ENCODE results near the gene NEDD4L. TPM values are rescaled to one million over a fixed set of nuclear protein-coding genes. Genes with fewer than 3 reads are reported as not detected.

Gene NEDD4L
- total RNA-seq, 1 donor from 2014 or later: 41.4 TPM

DNA sequence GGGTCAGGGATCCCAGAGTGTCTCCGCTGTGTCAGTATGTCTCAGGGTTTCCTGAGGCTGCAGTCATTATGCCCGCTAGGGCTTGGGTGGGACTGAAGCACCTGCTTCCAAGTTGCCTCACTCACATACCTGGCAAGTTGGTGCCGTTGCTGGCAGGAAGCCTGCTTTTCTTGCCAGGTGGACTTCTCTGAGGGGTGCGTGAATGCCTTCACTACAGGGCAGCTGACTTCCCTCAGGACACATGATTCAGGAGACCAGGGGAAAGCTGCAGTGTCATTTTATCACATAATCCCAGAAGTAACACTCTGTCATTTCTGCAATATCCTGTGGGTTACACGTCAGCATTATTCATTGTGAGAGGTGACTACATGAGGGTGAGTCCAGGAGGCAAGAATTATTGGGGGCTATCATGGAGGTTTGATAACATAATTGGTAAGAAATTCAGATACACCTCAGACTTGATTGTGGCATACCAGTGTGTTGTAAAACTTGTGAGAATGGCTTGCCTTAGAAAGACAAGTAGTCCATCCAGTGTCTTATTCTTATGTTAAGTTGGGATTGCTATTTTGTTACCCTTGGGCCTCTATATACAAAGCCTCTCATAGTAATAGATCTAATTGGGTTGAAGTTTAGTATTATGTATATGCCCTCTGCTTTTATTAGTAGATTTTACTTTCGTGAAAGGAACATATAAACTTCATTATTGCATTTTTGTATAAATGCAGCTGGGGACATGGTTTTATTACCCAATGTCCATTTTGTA lies 44.1 kb downstream of the NEDD4L start:
- TF ChIP-seq, protein P1, sequence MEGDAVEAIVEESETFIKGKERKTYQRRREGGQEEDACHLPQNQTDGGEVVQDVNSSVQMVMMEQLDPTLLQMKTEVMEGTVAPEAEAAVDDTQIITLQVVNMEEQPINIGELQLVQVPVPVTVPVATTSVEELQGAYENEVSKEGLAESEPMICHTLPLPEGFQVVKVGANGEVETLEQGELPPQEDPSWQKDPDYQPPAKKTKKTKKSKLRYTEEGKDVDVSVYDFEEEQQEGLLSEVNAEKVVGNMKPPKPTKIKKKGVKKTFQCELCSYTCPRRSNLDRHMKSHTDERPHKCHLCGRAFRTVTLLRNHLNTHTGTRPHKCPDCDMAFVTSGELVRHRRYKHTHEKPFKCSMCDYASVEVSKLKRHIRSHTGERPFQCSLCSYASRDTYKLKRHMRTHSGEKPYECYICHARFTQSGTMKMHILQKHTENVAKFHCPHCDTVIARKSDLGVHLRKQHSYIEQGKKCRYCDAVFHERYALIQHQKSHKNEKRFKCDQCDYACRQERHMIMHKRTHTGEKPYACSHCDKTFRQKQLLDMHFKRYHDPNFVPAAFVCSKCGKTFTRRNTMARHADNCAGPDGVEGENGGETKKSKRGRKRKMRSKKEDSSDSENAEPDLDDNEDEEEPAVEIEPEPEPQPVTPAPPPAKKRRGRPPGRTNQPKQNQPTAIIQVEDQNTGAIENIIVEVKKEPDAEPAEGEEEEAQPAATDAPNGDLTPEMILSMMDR (conservative IDR thresholded peaks at IDR 0.05): no peak
- peaks cover 11% of the 10 kb centered on the region for H3K9me3 Mint-ChIP-seq
- no peaks in the 10 kb centered on the region for H3K27me3 Mint-ChIP-seq (ENCODE audit: low read depth)
- peaks cover 15% of the 10 kb centered on the region for H3K36me3 Mint-ChIP-seq (ENCODE audit: low read depth)
- H3K4me3 Mint-ChIP-seq: no peak overlapping the region
- DNase-seq (ENCODE audit: low read depth, low spot score): no peak
- no peaks in the 10 kb centered on the region for H3K4me1 Mint-ChIP-seq
- H3K27ac Mint-ChIP-seq (ENCODE audit: unreplicated experiment): no peak overlapping the region

DNA sequence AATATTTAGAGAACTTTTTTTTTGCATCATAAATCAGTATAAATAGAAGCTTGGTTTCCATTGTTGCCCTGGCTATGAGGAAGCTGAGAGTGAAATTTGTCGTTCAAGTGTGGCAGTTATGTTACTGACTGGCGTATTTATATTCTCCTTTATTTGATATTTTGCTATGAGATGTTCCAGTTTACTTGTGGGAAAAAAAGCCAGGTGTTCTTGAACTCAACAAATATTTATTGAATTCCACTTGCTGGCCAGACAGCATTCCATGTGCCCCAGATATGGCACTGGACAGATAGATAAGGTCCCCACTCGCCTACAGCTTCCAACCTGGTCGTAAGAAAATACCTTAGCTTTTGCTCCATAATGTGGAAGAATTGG lies 44.7 kb downstream of the NEDD4L start:
- Mint-ChIP-seq H3K9me3 (peaks cover 10% of the 10 kb centered on the region), H3K27ac (ENCODE audit: unreplicated experiment) (no peak overlapping the region), H3K4me3 (no peak overlapping the region), H3K36me3 (ENCODE audit: low read depth) (peaks cover 14% of the 10 kb centered on the region), H3K27me3 (ENCODE audit: low read depth) (no peaks in the 10 kb centered on the region), H3K4me1 (no peaks in the 10 kb centered on the region)
- DNase-seq (ENCODE audit: low read depth, low spot score): no peak
- TF ChIP-seq, protein P1 (conservative IDR thresholded peaks at IDR 0.05): no peak

DNA sequence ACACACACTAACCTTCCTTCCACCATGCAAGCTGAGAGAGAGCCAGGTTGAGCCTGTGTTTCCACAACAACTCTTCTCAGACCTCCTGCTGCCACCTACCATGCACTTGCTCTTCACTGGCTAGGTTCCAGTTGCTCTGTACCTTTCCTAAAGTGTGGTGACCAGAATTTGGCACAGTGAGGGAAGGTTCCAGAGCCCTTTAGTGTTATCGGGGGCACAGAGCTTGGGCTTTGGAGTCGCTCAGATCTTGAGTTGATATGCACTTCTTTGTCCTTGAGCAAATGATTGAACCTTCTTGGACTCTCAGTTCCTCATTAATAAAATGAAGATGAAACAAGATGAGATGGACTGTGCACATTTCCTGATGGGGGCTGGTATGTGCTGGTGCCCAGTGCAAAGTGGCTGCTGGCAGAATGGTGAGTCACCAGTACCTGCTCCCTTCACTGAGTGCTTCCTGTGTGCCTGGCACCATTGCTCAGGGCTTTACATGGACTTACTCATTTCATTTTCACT lies 47.1 kb downstream of the NEDD4L start:
- DNase-seq (ENCODE audit: low read depth, low spot score): no peak
- H3K9me3 Mint-ChIP-seq: peaks cover 2% of the 10 kb centered on the region
- H3K36me3 Mint-ChIP-seq (ENCODE audit: low read depth): peaks cover 7% of the 10 kb centered on the region
- H3K4me1 Mint-ChIP-seq: peaks cover 10% of the 10 kb centered on the region
- H3K27me3 Mint-ChIP-seq (ENCODE audit: low read depth): no peaks in the 10 kb centered on the region
- no peak overlapping the region for H3K4me3 Mint-ChIP-seq
- TF ChIP-seq, protein P1 (conservative IDR thresholded peaks at IDR 0.05): no peak
- no peak overlapping the region for H3K27ac Mint-ChIP-seq (ENCODE audit: unreplicated experiment)

DNA sequence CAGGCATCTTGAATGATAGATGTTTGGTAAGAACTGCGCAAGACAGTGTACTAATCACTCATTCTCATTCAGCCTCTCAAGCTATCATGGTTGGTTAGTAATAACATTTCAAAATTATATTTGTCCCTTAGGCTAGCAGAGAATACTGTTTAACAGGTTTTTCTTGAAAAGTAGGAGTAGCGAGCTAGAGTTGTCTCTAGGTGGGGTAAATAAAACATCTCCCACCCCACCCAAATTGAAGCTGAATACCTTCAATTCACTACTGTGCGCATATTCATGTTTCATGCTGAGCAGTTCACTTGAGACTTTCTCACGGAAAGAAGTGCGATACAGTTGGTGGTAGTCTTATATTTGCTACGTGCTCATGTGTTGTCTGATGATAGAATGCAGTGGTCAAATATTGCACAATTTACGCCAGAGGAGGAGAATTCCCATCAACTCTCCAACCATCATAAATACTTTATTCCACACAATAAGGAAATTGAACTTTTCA lies 49.3 kb downstream of the NEDD4L start:
- H3K36me3 Mint-ChIP-seq (ENCODE audit: low read depth): no peaks in the 10 kb centered on the region
- DNase-seq (ENCODE audit: low read depth, low spot score): no peak
- TF ChIP-seq, protein P1 (conservative IDR thresholded peaks at IDR 0.05): no peak
- peaks cover 23% of the 10 kb centered on the region for H3K4me1 Mint-ChIP-seq
- no peak overlapping the region for H3K4me3 Mint-ChIP-seq
- H3K27me3 Mint-ChIP-seq (ENCODE audit: low read depth): no peaks in the 10 kb centered on the region
- H3K27ac Mint-ChIP-seq (ENCODE audit: unreplicated experiment): no peak overlapping the region
- no peaks in the 10 kb centered on the region for H3K9me3 Mint-ChIP-seq

DNA sequence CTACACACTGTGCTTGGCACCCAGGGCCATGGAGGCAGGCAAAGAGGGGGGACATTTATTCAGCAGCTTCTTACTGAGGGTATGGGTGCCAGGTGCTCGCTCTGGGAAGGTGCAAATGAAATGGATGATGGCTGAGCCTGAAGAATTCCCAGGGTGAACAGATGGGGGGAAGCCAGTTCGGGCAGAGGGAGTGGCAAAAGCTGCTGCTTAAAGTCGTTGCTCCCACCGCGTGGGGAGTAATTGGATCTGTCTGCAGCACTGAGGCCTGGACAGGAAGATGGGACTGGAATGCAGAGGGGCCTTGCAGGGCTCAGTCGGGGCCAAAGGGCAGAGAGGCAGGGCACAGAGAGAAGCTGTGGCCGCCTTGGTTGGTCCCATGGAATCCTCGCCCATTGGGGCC lies 51.2 kb downstream of the NEDD4L start:
- Mint-ChIP-seq H3K27ac (ENCODE audit: unreplicated experiment) (no peak overlapping the region), H3K36me3 (ENCODE audit: low read depth) (no peaks in the 10 kb centered on the region), H3K4me1 (peaks cover 23% of the 10 kb centered on the region), H3K9me3 (no peaks in the 10 kb centered on the region), H3K27me3 (ENCODE audit: low read depth) (no peaks in the 10 kb centered on the region), H3K4me3 (no peak overlapping the region)
- TF ChIP-seq, protein P1 (conservative IDR thresholded peaks at IDR 0.05): no peak
- DNase-seq (ENCODE audit: low read depth, low spot score): no peak
